MM.1S (cell line): ENCODE results near the gene DBP.

Experiments
- DNase-seq: peaks from one replicate; pipeline ENCODE4 v3.0.0-alpha.2; 2015
- H2AFZ ChIP-seq: fragments of 300-600 bp; sonication (generic); 2 replicates; pipeline ENCODE4 v1.6.0; 2016; ENCODE audit warnings: antibody characterized with exemption, low read length
- H3F3A ChIP-seq: fragments of 300-600 bp; sonication (generic); 2 replicates; pipeline ENCODE4 v1.6.1; 2016; ENCODE audit warnings: mild to moderate bottlenecking, antibody characterized with exemption, low read length, moderate library complexity, mixed read lengths; ENCODE audit not compliant: insufficient read depth
- H3K27ac ChIP-seq: fragments of 300-600 bp; sonication (generic); 2 replicates; pipeline ENCODE4 v1.5.1; 2016; ENCODE audit warnings: mild to moderate bottlenecking, low read length
- H3K27me3 ChIP-seq: fragments of 300-600 bp; sonication (generic); replicated peaks from 2 replicates; pipeline ENCODE4 v1.6.0; 2016; ENCODE audit warnings: low read length; ENCODE audit not compliant: insufficient read depth
- H3K36me3 ChIP-seq: fragments of 300-600 bp; sonication (generic); replicated peaks from 2 replicates; pipeline ENCODE4 v1.6.1; 2016; ENCODE audit warnings: mild to moderate bottlenecking, low read length, mixed read lengths; ENCODE audit not compliant: insufficient read depth
- H3K4me1 ChIP-seq: fragments of 300-600 bp; sonication (generic); 2 replicates; pipeline ENCODE4 v1.6.1; 2016; ENCODE audit warnings: low read length, mixed read lengths
- H3K4me2 ChIP-seq: fragments of 300-600 bp; sonication (generic); 2 replicates; pipeline ENCODE4 v1.6.0; 2016; ENCODE audit warnings: low read depth, low read length
- H3K4me3 ChIP-seq: fragments of 300-600 bp; sonication (generic); 2 replicates; pipeline ENCODE4 v1.5.1; 2016; ENCODE audit warnings: low read length, mixed read lengths
- H3K79me2 ChIP-seq: fragments of 300-600 bp; sonication (generic); 2 replicates; pipeline ENCODE4 v1.6.1; 2016; ENCODE audit warnings: mixed run types, low read length, mixed read lengths
- H3K9ac ChIP-seq: fragments of 300-600 bp; sonication (generic); 2 replicates; pipeline ENCODE4 v1.6.1; 2016; ENCODE audit warnings: low read length, mixed read lengths
- H3K9me2 ChIP-seq: fragments of 300-600 bp; sonication (generic); replicated peaks from 2 replicates; pipeline ENCODE4 v1.6.1; 2016; ENCODE audit warnings: mild to moderate bottlenecking, low read length, mixed read lengths; ENCODE audit not compliant: insufficient read depth
- H3K9me3 ChIP-seq: fragments of 300-600 bp; sonication (generic); replicated peaks from 2 replicates; pipeline ENCODE4 v1.6.1; 2016; ENCODE audit warnings: mild to moderate bottlenecking, low read length, mixed read lengths; ENCODE audit not compliant: insufficient read depth
- H4K20me1 ChIP-seq: fragments of 300-600 bp; sonication (generic); 2 replicates; pipeline ENCODE4 v1.6.1; 2016; ENCODE audit warnings: mild to moderate bottlenecking, low read length, moderate library complexity, mixed read lengths; ENCODE audit not compliant: insufficient read depth
- EZH2 ChIP-seq: fragments of 300-600 bp; sonication (generic); optimal IDR thresholded peaks from 2 replicates; pipeline ENCODE3; 2017; ENCODE audit warnings: low read depth, mild to moderate bottlenecking, antibody characterized with exemption, low read length, mixed read lengths
- EZH2phosphoT487 ChIP-seq: fragments of 300-600 bp; sonication (generic); IDR thresholded peaks from 2 replicates; pipeline ENCODE4 v1.6.1; 2018; ENCODE audit warnings: antibody characterized with exemption, low read length
- TF ChIP-seq, protein P1 (sequence below): fragments of 300-600 bp; sonication (generic); IDR thresholded peaks from 2 replicates; pipeline ENCODE4 v1.5.1; 2016; ENCODE audit warnings: antibody characterized with exemption, low read length, mixed read lengths

DBP gene

DNA sequence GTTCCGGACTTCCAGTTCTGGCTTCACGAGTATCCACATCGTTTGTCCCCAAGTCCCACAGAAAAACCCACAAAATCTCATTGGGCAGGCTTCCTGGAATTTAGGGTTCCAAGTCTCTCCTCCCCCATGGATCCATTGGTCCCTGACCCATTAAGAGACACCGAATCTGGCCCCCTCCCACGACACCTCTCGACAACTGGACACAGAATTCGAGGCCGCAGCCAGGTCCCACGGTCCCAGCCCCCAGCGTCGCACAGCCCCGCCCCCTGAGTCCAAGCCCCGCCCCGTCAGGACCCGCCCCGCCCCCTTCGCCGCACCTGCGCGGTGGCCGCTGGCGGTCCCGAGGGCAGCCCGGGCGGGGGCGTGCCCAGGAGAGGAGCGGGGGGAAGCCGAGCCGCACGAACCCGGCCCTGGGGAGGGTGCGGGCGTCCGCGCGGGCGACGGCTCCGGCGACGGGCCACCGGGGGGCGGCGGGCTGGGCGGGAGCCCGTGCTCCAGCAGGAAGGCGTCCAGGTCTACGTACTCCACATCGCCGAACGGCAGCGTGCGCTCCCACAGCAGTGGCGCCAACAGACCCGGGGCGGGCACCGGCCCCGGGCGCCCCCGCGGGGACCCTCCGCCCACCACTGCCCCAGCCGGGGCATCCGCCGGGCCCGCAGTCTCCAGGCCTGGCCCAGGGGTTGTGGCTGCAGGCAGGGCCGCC is 1.8 kb downstream of the DBP start:
- DNase-seq = peak; percentile 73
- H3K79me2 ChIP-seq = no peaks in the 10 kb centered on the region

DNA sequence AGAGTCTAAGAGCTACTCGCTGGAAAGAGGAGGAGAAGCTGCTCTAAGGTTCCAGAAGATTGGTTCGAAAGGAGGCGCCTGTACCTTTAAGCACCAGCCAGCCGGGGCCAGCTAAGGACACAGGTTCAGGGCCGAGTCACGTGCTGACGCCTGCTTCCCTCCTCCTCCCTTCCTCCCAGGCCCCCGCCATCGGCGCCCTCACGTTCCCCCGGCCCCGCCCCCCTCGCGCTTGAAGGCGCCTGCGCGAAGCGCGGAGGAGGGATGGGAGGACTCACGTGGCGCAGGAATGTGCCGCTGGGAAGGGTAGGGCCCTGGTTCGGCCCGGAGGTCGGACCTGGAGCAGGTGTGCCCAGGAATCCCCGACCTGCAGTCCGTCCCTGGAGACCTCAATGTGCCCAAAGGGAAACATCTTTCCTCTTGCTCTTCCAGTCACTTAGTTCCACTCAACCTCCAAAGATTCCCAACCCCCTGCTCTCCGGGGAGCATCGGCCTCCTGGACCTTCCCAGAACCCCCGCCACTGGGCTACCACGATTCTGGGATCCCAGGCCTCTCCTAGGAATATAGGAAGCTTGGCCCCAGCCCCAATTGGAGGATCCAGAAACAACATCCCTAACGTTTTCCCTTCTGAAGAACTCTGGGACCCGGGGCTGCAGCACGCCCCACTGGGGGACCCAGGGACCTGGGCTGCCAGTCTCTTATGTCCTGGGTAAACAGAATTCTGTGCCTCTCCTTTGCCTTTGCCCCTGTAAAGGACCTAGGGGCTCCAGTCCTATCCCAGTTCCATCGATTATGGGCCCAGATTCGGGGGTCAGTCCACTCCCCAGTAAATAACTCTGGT is 2.5 kb downstream of the DBP start:
- H3K4me2 ChIP-seq = peak overlapping the region; percentile 83
- H3K27ac ChIP-seq = peak overlapping the region; percentile 72
- H2AFZ ChIP-seq = peak overlapping the region; percentile 32
- peaks cover 35% of the 10 kb centered on the region for H3F3A ChIP-seq
- no peaks in the 10 kb centered on the region for H3K9me3 ChIP-seq
- no peaks in the 10 kb centered on the region for H3K27me3 ChIP-seq
- H3K79me2 ChIP-seq = no peaks in the 10 kb centered on the region
- H3K4me1 ChIP-seq = peaks cover 32% of the 10 kb centered on the region
- H3K9me2 ChIP-seq = no peaks in the 10 kb centered on the region
- peak overlapping the region; percentile 44; the same call in 1 of the 2 replicates for H3K9ac ChIP-seq
- TF ChIP-seq, protein P1, sequence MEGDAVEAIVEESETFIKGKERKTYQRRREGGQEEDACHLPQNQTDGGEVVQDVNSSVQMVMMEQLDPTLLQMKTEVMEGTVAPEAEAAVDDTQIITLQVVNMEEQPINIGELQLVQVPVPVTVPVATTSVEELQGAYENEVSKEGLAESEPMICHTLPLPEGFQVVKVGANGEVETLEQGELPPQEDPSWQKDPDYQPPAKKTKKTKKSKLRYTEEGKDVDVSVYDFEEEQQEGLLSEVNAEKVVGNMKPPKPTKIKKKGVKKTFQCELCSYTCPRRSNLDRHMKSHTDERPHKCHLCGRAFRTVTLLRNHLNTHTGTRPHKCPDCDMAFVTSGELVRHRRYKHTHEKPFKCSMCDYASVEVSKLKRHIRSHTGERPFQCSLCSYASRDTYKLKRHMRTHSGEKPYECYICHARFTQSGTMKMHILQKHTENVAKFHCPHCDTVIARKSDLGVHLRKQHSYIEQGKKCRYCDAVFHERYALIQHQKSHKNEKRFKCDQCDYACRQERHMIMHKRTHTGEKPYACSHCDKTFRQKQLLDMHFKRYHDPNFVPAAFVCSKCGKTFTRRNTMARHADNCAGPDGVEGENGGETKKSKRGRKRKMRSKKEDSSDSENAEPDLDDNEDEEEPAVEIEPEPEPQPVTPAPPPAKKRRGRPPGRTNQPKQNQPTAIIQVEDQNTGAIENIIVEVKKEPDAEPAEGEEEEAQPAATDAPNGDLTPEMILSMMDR = no peak
- no peak for TF ChIP-seq EZH2
- TF ChIP-seq EZH2phosphoT487 = no peak
- H3K4me3 ChIP-seq = peak overlapping the region; percentile 47
- DNase-seq = peak; percentile 97
- H4K20me1 ChIP-seq = no peaks in the 10 kb centered on the region
- H3K36me3 ChIP-seq = no peaks in the 10 kb centered on the region

More for the DNA sequence above, 1.8 kb downstream of the DBP start:
- Histone ChIP-seq H4K20me1 (no peaks in the 10 kb centered on the region), H3K4me2 (peak overlapping the region; percentile 95), H3K36me3 (no peaks in the 10 kb centered on the region), H2AFZ (peak overlapping the region; percentile 66), H3K4me3 (peak overlapping the region; percentile 72), H3K9ac (peak overlapping the region; percentile 72), H3K27ac (peak overlapping the region; percentile 72), H3K27me3 (no peaks in the 10 kb centered on the region), H3K9me2 (no peaks in the 10 kb centered on the region), H3K9me3 (no peaks in the 10 kb centered on the region), H3F3A (peaks cover 35% of the 10 kb centered on the region), H3K4me1 (peaks cover 32% of the 10 kb centered on the region)
- TF ChIP-seq, protein P1 = no peak
- no peak for TF ChIP-seq EZH2
- no peak for TF ChIP-seq EZH2phosphoT487

DNA sequence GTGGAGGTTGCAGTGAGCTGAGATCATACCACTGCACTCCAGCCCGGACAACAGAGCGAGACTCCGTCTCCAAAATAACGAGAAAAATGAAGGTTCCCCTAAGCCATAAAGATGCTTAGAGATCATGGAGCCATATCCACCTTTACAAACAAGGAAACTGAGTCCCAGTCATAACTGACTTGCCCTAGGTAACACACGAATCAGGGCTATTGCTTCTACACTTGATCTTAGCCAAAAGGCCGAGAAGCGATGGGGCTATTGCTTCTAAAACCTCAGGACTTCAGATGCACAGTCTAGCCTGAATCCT is 3.2 kb downstream of the DBP start:
- TF ChIP-seq EZH2phosphoT487 (no peak), EZH2 (no peak)
- TF ChIP-seq, protein P1 = no peak
- Histone ChIP-seq H3K27ac (peak overlapping the region; percentile 72; the same call in 1 of the 2 replicates), H3K36me3 (no peaks in the 10 kb centered on the region), H3K4me1 (peaks cover 32% of the 10 kb centered on the region), H3K9me2 (no peaks in the 10 kb centered on the region), H3K79me2 (no peaks in the 10 kb centered on the region), H3K9ac (peak overlapping the region; percentile 25; the same call in 1 of the 2 replicates), H3K4me2 (peak overlapping the region; percentile 83), H3F3A (peaks cover 35% of the 10 kb centered on the region), H3K4me3 (peak overlapping the region; percentile 46; the same call in 1 of the 2 replicates), H2AFZ (peak overlapping the region; percentile 32), H3K27me3 (no peaks in the 10 kb centered on the region), H4K20me1 (no peaks in the 10 kb centered on the region), H3K9me3 (no peaks in the 10 kb centered on the region)
- no peak for DNase-seq
